Panc1 (cell line): Measurements from ENCODE around the gene IL13. TPM values are rescaled to one million over a fixed set of nuclear protein-coding genes. Genes with fewer than 3 reads are reported as not detected.
"Not testable (repeated sequence)": the region's sequence is repeated elsewhere in the genome, so short reads cannot be mapped to it uniquely, and the experiment has no call there.

Source experiments
- ATAC-seq: fragments of 200-7000 bp; cut with Tn5 transposase; 2 replicates; pipeline ENCODE4 v1.9.1; 2020; ENCODE audit warnings: mild to moderate bottlenecking, moderate library complexity
- BruUV-seq: library from RNA; stranded (reverse); fragments of 400-500 nt; replicated peaks from 2 replicates; lab custom pipeline; 2021; lab: Mats Ljungman, UMichigan
- CTCF ChIA-PET: fragments of 300-600 bp; sonication (Branson Sonifier 250); formaldehyde crosslinking; loops from one replicate; lab custom pipeline; 2022; ENCODE audit warnings: antibody characterized with exemption; lab: Charles Lee
- POLR2A ChIA-PET: fragments of 300-600 bp; sonication (Branson Sonifier 250); formaldehyde crosslinking; loops from one replicate; lab custom pipeline; 2022; ENCODE audit warnings: antibody characterized with exemption; lab: Charles Lee
- DNase-seq: peaks from one replicate; pipeline ENCODE4 v3.0.0-alpha.2; 2010; ENCODE audit warnings: low read depth, low spot score
- H3K27ac ChIP-seq: 2 replicates; pipeline ENCODE4 v1.5.1; 2011; ENCODE audit warnings: mild to moderate bottlenecking, low read length, inconsistent platforms
- H3K27me3 ChIP-seq: fragments of 200-500 bp; sonication (Bioruptor generic); 2 replicates; pipeline ENCODE4 v1.6.0; 2014; ENCODE audit warnings: low read length, inconsistent platforms; ENCODE audit not compliant: control insufficient read depth, insufficient read depth
- H3K36me3 ChIP-seq: fragments of 200-500 bp; sonication (Bioruptor generic); 2 replicates; pipeline ENCODE4 v1.5.1; 2014; ENCODE audit warnings: inconsistent platforms, mild to moderate bottlenecking, low read length, moderate library complexity; ENCODE audit not compliant: control insufficient read depth, insufficient read depth
- H3K4me1 ChIP-seq: 2 replicates; pipeline ENCODE4 v1.5.1; 2011; ENCODE audit warnings: inconsistent platforms, mild to moderate bottlenecking, low read length, moderate library complexity; ENCODE audit not compliant: control insufficient read depth, insufficient read depth
- H3K4me3 ChIP-seq, 2 experiments: 2 replicates each; pipeline ENCODE4 v1.5.1; 2011 to 2012; ENCODE audit warnings: low read depth in 2 of 2, low read length in 2 of 2, mild to moderate bottlenecking in 2 of 2, inconsistent platforms in 1 of 2, moderate library complexity in 1 of 2
- H3K9me3 ChIP-seq: fragments of 200-500 bp; sonication (Bioruptor generic); 2 replicates; pipeline ENCODE4 v1.5.1; 2014; ENCODE audit warnings: low read depth, mild to moderate bottlenecking, inconsistent platforms, low read length, moderate library complexity; ENCODE audit not compliant: control insufficient read depth, insufficient read depth
- CTCF ChIP-seq: fragments of 450-650 bp; IDR thresholded peaks from 2 replicates; pipeline ENCODE4 v1.5.1; 2017; ENCODE audit warnings: mild to moderate bottlenecking
- POLR2AphosphoS5 ChIP-seq: IDR thresholded peaks from 2 replicates; pipeline ENCODE4 v1.6.1; 2012; ENCODE audit warnings: mild to moderate bottlenecking, low read depth, low read length, moderate library complexity
- REST ChIP-seq, 2 experiments: IDR thresholded peaks; 2 replicates each; pipeline ENCODE4 v1.6.1; 2011 to 2012; ENCODE audit warnings: low read depth in 2 of 2, control low read depth in 1 of 2, low read length in 1 of 2, mild to moderate bottlenecking in 1 of 2, moderate library complexity in 1 of 2; ENCODE audit not compliant: insufficient read depth in 1 of 2
- SIN3A ChIP-seq: IDR thresholded peaks from 2 replicates; pipeline ENCODE4 v1.6.1; 2012; ENCODE audit warnings: low read depth, mild to moderate bottlenecking, low read length, moderate library complexity, borderline replicate concordance; ENCODE audit not compliant: insufficient read depth
- TCF7L2 ChIP-seq: IDR thresholded peaks from 2 replicates; pipeline ENCODE4 v1.6.1; 2011; ENCODE audit warnings: mild to moderate bottlenecking, low read depth, low read length, inconsistent platforms
- in situ Hi-C: cut with HindIII; loops from 2 replicates; pipeline ENCODE4 v1.10.0; 2016; ENCODE audit warnings: low sequenced_read_pairs, low pct_unique_long_range_greater_than_20kb
- intact Hi-C: fragments of 100-400 bp; cut with micrococcal nuclease; formaldehyde crosslinking; loops from one replicate; pipeline ENCODE4 v1.10.0; 2022; ENCODE audit not compliant: unreplicated experiment
- total RNA-seq: library from RNA; stranded (reverse); gene quantifications from one replicate; pipeline ENCODE4 v1.2.1, GENCODE V29; 2021; ENCODE audit not compliant: unreplicated experiment

Gene IL13
- total RNA-seq, 1 experiment from 2014 or later = not detected

- TF ChIP-seq REST (IDR thresholded peaks at IDR 0.05; ENCODE audit: insufficient read depth in 1 of 2, low read depth in 2 of 2, low read length in 1 of 2) (no peak), SIN3A (no peak), CTCF (no peak), POLR2AphosphoS5 (no peak), TCF7L2 (no peak)
- no peaks in the 10 kb centered on the region for H3K27me3 ChIP-seq
- POLR2A ChIA-PET = no interaction called here
- no peaks in the 10 kb centered on the region for H3K9me3 ChIP-seq
- DNase-seq (no peak), ATAC-seq (no peak)
- H3K27ac ChIP-seq = no peak overlapping the region
- CTCF ChIA-PET = interaction anchor here (0.6 kb wide), 1 partner anchor 192 kb away, joined by 4 read pairs; no protein-coding TSS in a partner anchor
- in situ Hi-C loops (no loop called here), intact Hi-C loops (no loop called here)
- no TSS peak for BruUV-seq
- H3K4me3 ChIP-seq = no peak overlapping the region
- H3K36me3 ChIP-seq = no peaks in the 10 kb centered on the region; the same call in 1 of the 2 replicates
- H3K4me1 ChIP-seq = no peaks in the 10 kb centered on the region
Measured at GRCh38 chr5:132628814-132629213, 29.2 kb upstream of the IL13 start.

GRCh38 chr5:132629230-132629944 is 28.6 kb upstream of the IL13 start:
- H3K27ac ChIP-seq = no peak overlapping the region
- intact Hi-C loops = no loop called here
- ChIA-PET POLR2A (no interaction called here), CTCF (interaction anchor here (0.6 kb wide), 1 partner anchor 191 kb away, joined by 4 read pairs; no protein-coding TSS in a partner anchor)
- H3K36me3 ChIP-seq = no peaks in the 10 kb centered on the region; the same call in 1 of the 2 replicates
- ATAC-seq = no peak
- in situ Hi-C loops = no loop called here
- DNase-seq = no peak
- H3K4me3 ChIP-seq = no peak overlapping the region
- no TSS peak for BruUV-seq
- H3K9me3 ChIP-seq = no peaks in the 10 kb centered on the region
- TF ChIP-seq TCF7L2 (no peak), POLR2AphosphoS5 (no peak), CTCF (no peak), SIN3A (no peak), REST (IDR thresholded peaks at IDR 0.05; ENCODE audit: insufficient read depth in 1 of 2, low read depth in 2 of 2, low read length in 1 of 2) (no peak)
- no peaks in the 10 kb centered on the region for H3K27me3 ChIP-seq
- no peaks in the 10 kb centered on the region for H3K4me1 ChIP-seq

GRCh38 chr5:132633587-132633986 is 24.4 kb upstream of the IL13 start:
- BruUV-seq, H3K27me3 ChIP-seq, H3K4me3 ChIP-seq, H3K4me1 ChIP-seq, in situ Hi-C loops, ATAC-seq, H3K27ac ChIP-seq, H3K9me3 ChIP-seq, DNase-seq, intact Hi-C loops: not testable (repeated sequence)
- ChIA-PET POLR2A (interaction anchor here (0.7 kb wide), 1 partner anchor 121 kb away, joined by 3 read pairs; no protein-coding TSS in a partner anchor), CTCF (interaction anchor here (0.7 kb wide), 1 partner anchor 108 kb away, joined by 8 read pairs; no protein-coding TSS in a partner anchor)
- H3K36me3 ChIP-seq = peaks cover 11% of the 10 kb centered on the region; the same call in 1 of the 2 replicates
